Neutrophil (primary cell): Measurements from ENCODE around the gene NEK4.

Experiments used
- H3K27ac ChIP-seq: fragments of 200-600 bp; sonication (generic); 2 replicates; pipeline ENCODE4 v1.5.1; 2016; ENCODE audit warnings: mild to moderate bottlenecking, moderate library complexity
- H3K27me3 ChIP-seq: fragments of 200-600 bp; sonication (generic); 2 replicates; pipeline ENCODE4 v1.6.0; 2016; ENCODE audit warnings: mild to moderate bottlenecking
- H3K36me3 ChIP-seq: fragments of 200-600 bp; sonication (generic); 2 replicates; pipeline ENCODE4 v1.5.1; 2017
- H3K4me1 ChIP-seq, 2 experiments: fragments of 200-600 bp in 1 of 2; sonication (generic) in 1 of 2; 1 replicate in 1 of 2; 2 replicates in 1 of 2; pipeline versions ENCODE4 v1.5.1 to v1.6.1; 2013 to 2016; ENCODE audit warnings: low read depth in 1 of 2, low read length in 1 of 2, mild to moderate bottlenecking in 1 of 2, moderate library complexity in 1 of 2; ENCODE audit not compliant: control insufficient read depth in 1 of 2, insufficient read depth in 1 of 2
- H3K4me3 ChIP-seq, 2 experiments: fragments of 200-600 bp in 1 of 2; sonication (generic) in 1 of 2; 1 replicate in 1 of 2; 2 replicates in 1 of 2; pipeline ENCODE4 v1.5.1; 2013 to 2016; ENCODE audit warnings: low read depth in 1 of 2, low read length in 1 of 2, mild to moderate bottlenecking in 1 of 2, moderate library complexity in 1 of 2
- H3K9me3 ChIP-seq: fragments of 200-600 bp; sonication (generic); 2 replicates; pipeline ENCODE4 v1.5.1; 2016
- TF ChIP-seq, protein P1 (sequence below): fragments of 200-600 bp; sonication (generic); IDR thresholded peaks from 2 replicates; pipeline ENCODE4 v1.5.1; 2016; ENCODE audit warnings: antibody characterized with exemption

Gene NEK4

DNA sequence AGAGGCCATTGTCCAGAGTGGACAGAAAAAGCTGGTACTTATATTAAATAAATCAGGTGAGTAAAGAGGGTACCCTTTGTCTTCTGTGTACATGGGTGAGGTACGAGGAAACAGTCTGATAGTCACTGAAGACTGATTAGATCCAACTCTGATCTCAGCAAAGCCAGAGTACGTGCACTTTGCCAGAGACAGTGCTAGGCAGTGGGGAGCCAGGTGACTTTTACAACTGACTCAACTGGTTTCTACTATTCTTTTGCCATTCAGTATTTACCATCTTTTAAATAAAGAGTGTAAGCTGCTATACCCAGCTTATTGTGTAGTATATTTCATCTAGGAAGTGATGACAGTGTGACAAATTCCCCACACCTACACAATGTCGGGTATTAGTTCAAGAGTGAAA is 81.6 kb downstream of the NEK4 start:
- Histone ChIP-seq H3K4me3 (no peak overlapping the region), H3K9me3 (no peaks in the 10 kb centered on the region), H3K4me1 (peaks cover 16 to 21% of the 10 kb centered on the region in 2 experiments), H3K36me3 (peaks cover 20% of the 10 kb centered on the region), H3K27ac (no peak overlapping the region), H3K27me3 (no peaks in the 10 kb centered on the region)
- TF ChIP-seq, protein P1, sequence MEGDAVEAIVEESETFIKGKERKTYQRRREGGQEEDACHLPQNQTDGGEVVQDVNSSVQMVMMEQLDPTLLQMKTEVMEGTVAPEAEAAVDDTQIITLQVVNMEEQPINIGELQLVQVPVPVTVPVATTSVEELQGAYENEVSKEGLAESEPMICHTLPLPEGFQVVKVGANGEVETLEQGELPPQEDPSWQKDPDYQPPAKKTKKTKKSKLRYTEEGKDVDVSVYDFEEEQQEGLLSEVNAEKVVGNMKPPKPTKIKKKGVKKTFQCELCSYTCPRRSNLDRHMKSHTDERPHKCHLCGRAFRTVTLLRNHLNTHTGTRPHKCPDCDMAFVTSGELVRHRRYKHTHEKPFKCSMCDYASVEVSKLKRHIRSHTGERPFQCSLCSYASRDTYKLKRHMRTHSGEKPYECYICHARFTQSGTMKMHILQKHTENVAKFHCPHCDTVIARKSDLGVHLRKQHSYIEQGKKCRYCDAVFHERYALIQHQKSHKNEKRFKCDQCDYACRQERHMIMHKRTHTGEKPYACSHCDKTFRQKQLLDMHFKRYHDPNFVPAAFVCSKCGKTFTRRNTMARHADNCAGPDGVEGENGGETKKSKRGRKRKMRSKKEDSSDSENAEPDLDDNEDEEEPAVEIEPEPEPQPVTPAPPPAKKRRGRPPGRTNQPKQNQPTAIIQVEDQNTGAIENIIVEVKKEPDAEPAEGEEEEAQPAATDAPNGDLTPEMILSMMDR: no peak

DNA sequence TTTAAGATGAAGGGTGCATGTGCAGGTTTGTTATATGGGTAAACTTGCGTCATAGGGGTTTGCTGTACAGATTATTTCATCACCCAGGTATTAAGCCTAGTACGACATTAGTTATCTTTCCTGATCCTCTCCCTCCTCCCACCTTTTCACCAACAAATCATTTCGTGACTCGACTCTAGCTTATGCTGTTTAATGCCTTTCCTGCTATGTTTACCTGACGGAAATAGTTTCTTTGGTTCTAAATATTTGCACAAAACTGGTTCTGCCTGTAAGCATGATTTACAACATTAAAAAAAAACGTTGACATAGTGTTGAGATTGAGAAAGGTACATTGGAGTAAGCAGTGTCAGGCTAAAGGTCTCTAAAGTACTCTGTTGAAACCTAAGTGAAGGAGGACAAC is 82.5 kb downstream of the NEK4 start:
- Histone ChIP-seq H3K27ac (no peak overlapping the region), H3K4me3 (no peak overlapping the region), H3K4me1 (peaks cover 16 to 21% of the 10 kb centered on the region in 2 experiments), H3K27me3 (no peaks in the 10 kb centered on the region), H3K36me3 (peaks cover 13% of the 10 kb centered on the region), H3K9me3 (no peaks in the 10 kb centered on the region)
- TF ChIP-seq, protein P1: no peak

DNA sequence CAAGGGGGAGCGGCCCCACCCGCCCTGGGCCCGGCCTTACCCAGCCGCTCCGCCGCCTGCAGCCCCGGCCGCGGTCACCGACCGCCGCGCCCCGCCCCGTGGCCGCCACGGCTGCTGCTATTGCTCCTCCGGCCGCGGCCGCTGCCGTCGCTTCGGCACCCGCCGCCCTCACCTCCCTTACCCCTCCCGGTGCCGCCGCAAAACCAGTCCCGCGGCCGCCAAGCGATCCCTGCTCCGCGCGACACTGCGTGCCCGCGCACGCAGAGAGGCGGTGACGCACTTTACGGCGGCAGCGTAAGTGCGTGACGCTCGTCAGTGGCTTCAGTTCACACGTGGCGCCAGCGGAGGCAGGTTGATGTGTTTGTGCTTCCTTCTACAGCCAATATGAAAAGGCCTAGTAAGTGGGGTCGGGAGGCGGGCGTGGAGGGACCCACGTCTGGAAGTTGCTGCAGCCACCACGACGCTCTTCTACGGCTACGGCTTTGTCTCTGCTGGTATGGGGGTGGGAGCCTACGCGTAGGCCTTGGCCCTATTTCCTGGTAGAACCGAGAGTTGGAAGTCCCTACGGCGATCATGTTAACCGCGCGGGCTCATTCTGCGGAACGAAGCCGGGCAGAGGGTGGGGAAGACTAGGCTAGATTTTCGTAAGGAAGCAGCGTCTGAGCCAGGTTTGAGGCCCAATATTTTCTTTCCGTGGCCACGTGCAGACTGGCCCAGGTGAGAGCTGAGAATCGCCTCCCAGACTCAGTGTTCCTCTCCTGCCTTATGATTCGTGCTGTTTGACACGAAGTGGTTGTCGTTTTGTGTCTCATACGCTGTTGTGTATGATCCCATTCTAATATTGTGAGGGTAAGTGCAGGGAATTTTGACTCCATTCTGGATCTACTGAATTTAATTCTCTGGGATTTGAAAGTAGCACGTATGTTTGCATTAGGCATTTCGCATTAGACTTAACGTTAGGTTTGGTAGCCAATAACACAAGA is 84.7 kb downstream of the NEK4 start, which contains the start of the genes GNL3 and PBRM1:
TSS of gene GNL3 (plus strand) at position 324 of the 983 bp plus-strand sequence. CDS start at position 385, 61 bp downstream.
TSS of gene PBRM1 (minus strand) at position 205 of the 983 bp plus-strand sequence.
- Histone ChIP-seq H3K4me1 (peaks cover 16 to 21% of the 10 kb centered on the region in 2 experiments), H3K9me3 (no peaks in the 10 kb centered on the region), H3K4me3 (peak within 1 kb of the TSS; percentile 69 to 80), H3K27ac (peak within 1 kb of the TSS; percentile 98), H3K36me3 (no peaks in the 10 kb centered on the region), H3K27me3 (no peaks in the 10 kb centered on the region)
- TF ChIP-seq, protein P1: no peak

DNA sequence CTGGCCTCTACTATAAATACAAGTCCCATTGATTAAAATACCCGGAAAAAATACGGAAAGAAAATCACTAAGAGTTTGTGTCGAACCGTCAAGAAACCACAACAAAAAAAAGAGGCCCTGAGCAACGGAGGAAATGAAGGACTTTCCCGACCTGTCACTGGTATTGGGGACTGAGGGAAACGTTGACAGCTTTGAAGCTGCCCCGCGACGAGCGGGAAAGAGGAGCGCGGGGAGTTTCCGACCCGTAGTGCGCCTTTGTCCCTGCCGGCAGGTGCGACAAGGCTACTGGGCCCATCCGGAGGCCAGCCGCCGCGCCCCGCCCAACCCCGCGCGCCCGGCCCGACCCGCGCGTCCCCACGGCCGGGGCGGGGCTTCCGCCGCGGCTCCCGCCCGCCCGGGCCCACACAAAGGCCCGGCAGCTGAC is 85.4 kb downstream of the NEK4 start:
- H3K27me3 ChIP-seq: no peaks in the 10 kb centered on the region
- peak overlapping the region; percentile 98 for H3K27ac ChIP-seq
- peak overlapping the region; percentile 69 to 80 for H3K4me3 ChIP-seq
- peaks cover 16 to 21% of the 10 kb centered on the region in 2 experiments for H3K4me1 ChIP-seq
- no peaks in the 10 kb centered on the region for H3K9me3 ChIP-seq
- H3K36me3 ChIP-seq: no peaks in the 10 kb centered on the region
- TF ChIP-seq, protein P1: no peak

DNA sequence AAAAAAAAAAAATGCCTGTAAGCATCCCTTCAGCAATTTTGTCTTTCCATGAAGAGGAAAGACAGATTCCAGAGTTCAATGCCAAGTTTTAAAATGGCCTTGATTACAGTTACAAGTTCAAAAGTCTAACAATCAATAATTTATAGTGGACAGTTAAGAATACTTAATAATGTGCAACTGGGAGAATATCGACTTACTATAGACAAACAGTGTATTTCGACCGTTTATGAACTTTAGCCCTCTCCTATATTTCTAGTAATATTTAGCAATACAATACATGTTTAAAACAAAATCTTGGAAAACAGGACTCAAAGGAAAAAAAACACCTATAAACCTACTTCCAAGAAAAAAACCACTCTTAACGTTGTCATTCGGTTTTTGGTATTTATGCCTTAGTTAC is 86.6 kb downstream of the NEK4 start:
- Histone ChIP-seq H3K4me3 (no peak overlapping the region), H3K27ac (peak overlapping the region; percentile 98), H3K36me3 (peaks cover 4% of the 10 kb centered on the region), H3K4me1 (peaks cover 16 to 21% of the 10 kb centered on the region in 2 experiments), H3K27me3 (no peaks in the 10 kb centered on the region), H3K9me3 (no peaks in the 10 kb centered on the region)
- TF ChIP-seq, protein P1: no peak
